IPS-15b (cell line): ENCODE measurements around the gene CACNG8.

Experiments used
- H3K27me3 ChIP-seq: one replicate; pipeline ENCODE4 v1.6.1; 2013; ENCODE audit warnings: low read length; ENCODE audit not compliant: control insufficient read depth, insufficient read depth
- H3K36me3 ChIP-seq: one replicate; pipeline ENCODE4 v1.6.1; 2013; ENCODE audit warnings: low read length; ENCODE audit not compliant: control insufficient read depth, insufficient read depth
- H3K4me1 ChIP-seq: one replicate; pipeline ENCODE4 v1.6.1; 2013; ENCODE audit warnings: mild to moderate bottlenecking, low read length; ENCODE audit not compliant: control insufficient read depth, insufficient read depth
- H3K4me3 ChIP-seq: one replicate; pipeline ENCODE4 v1.5.1; 2013; ENCODE audit warnings: low read depth, low read length
- H3K9ac ChIP-seq: one replicate; pipeline ENCODE4 v1.6.1; 2013; ENCODE audit warnings: low read depth, mild to moderate bottlenecking, low read length
- H3K9me3 ChIP-seq: one replicate; pipeline ENCODE4 v1.6.1; 2013; ENCODE audit warnings: mild to moderate bottlenecking, low read length; ENCODE audit not compliant: control insufficient read depth, insufficient read depth

Gene CACNG8

DNA sequence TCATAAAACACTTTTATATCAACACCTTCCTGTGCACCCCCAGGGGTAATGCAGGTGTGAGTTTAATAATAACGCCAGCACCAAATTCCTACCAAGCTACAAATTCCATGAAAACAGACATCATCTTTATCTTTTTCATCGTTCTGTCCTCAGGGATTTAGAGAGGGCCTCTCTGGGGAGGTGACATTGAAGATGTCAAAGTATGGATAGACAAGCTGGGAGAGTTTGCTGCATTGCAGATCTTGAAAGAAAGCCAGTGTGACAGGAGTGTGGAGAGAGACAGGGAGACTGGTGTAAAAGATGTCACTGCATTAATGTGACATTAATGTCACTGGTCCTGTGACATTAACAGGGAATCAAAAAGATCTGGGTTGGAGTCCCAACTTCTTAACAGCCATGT is 38.8 kb downstream of the CACNG8 start:
- H3K9ac ChIP-seq: no peak overlapping the region
- H3K4me3 ChIP-seq: no peak overlapping the region
- H3K36me3 ChIP-seq: no peaks in the 10 kb centered on the region
- no peaks in the 10 kb centered on the region for H3K9me3 ChIP-seq
- peaks cover 3% of the 10 kb centered on the region for H3K4me1 ChIP-seq
- peaks cover 24% of the 10 kb centered on the region for H3K27me3 ChIP-seq

DNA sequence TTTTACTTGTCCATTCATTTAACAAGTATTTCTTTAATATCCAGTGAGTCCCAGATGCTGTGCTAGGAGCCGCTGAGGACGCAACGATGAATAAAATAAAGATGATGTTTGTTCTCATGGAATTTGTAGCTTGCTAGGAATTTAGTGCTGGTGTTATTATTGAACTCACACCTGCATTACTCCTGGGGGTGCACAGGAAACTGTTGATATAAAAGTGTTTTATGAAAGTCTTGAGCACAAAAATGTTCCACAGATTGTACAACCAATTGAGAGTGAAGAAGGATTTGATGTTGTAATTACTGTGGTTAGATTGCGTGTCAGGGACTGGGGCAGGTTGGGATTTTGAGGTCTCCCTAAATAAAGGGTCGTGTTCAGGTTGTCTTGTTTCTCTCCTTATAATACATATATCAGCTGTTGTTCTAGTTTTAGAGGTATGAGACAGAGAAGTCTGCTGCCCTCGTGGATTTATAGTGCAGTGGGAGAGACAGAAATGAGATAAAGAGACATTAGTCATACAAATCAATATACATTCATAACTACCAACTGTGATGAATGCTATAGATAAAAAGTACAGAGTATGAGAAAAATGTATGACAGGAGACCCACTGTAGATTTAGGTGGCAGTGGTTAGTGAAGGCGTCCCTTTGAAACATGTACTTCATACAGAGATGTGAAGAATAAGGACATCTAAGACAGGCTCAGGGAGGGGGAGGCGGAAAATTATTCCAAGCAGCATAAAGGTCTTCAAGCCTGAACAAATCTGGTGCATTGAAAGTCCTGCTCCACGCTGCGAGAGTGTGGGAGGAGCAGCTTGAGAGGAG is 40.0 kb downstream of the CACNG8 start:
- no peak overlapping the region for H3K4me3 ChIP-seq

DNA sequence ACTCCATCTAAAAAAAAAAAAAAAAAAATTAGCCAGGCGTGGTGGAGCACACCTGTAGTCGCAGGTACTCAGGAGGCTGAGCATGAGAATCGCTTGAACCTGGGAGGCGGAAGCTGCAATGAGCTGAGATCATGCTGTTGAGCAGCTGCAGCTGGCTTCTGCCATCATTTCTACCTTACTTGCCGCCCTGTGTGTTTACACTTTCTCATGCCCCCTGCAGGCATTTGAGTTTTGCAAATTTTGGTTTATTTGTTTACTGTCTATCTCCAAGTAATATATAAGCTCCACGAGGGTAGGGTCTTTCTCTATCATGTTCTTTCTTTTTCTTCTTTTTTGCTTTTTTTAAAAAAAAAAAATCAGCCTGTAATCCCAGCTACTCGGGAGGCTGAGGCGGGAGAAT is 46.7 kb downstream of the CACNG8 start:
- H3K27me3 ChIP-seq: no peaks in the 10 kb centered on the region
- H3K4me3 ChIP-seq: no peak overlapping the region
- no peaks in the 10 kb centered on the region for H3K4me1 ChIP-seq
- no peak overlapping the region for H3K9ac ChIP-seq
- H3K9me3 ChIP-seq: no peaks in the 10 kb centered on the region
- H3K36me3 ChIP-seq: no peaks in the 10 kb centered on the region

More for the DNA sequence above, 40.0 kb downstream of the CACNG8 start:
- Histone ChIP-seq H3K9ac (no peak overlapping the region), H3K4me1 (peaks cover 3% of the 10 kb centered on the region), H3K36me3 (no peaks in the 10 kb centered on the region), H3K9me3 (no peaks in the 10 kb centered on the region), H3K27me3 (peaks cover 22% of the 10 kb centered on the region)

DNA sequence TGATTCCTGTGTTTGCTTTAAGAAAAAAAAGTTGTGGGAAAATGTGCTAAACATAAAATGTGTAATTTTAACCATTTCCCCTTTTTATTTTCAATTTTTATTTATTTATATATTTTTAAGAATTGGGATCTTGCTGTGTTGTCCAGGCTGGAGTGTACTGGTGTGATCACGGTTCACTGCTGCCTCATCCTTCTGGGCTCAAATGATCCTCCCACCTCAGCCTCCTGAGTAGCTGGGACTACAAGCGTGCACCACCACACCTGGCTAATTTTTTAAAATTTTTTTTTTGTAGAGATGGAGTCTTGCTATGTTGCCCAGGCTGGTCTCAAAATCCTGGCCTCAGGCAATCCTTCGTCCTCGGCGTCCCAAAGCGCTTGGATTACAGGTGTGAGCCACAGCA is 47.7 kb downstream of the CACNG8 start:
- H3K9ac ChIP-seq: no peak overlapping the region
- no peaks in the 10 kb centered on the region for H3K4me1 ChIP-seq
- H3K36me3 ChIP-seq: no peaks in the 10 kb centered on the region
- H3K27me3 ChIP-seq: no peaks in the 10 kb centered on the region
- H3K4me3 ChIP-seq: no peak overlapping the region
- H3K9me3 ChIP-seq: no peaks in the 10 kb centered on the region

DNA sequence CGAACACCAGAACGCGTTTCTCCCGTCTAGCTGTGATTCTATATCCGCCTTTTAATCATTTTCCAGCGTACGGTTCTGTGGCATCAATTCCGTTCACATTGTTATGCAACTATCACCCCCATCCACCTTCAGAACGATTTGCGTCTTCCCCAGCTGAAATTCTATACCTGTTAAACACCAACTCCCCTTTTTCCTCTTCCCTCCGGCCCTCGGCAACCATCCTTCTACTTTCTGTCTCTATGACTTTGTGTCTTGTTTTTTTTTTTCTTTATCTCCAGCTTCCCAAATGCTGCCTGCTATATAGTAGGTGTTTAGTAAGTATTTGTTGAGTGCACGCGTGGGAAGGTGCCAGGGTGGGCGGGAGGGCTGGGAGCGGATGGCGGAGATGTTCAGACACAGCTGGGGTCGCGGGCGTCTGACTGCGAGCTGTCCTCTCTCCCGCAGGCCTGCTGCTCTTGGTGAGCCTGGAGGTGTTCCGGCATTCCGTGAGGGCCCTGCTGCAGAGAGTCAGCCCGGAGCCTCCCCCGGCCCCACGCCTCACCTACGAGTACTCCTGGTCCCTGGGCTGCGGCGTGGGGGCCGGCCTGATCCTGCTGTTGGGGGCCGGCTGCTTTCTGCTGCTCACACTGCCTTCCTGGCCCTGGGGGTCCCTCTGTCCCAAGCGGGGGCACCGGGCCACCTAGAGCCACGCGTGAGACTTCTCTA is 48.9 kb downstream of the CACNG8 start:
- Histone ChIP-seq H3K36me3 (no peaks in the 10 kb centered on the region), H3K4me3 (peak overlapping the region; percentile 19), H3K27me3 (no peaks in the 10 kb centered on the region), H3K9me3 (no peaks in the 10 kb centered on the region), H3K9ac (no peak overlapping the region), H3K4me1 (no peaks in the 10 kb centered on the region)

DNA sequence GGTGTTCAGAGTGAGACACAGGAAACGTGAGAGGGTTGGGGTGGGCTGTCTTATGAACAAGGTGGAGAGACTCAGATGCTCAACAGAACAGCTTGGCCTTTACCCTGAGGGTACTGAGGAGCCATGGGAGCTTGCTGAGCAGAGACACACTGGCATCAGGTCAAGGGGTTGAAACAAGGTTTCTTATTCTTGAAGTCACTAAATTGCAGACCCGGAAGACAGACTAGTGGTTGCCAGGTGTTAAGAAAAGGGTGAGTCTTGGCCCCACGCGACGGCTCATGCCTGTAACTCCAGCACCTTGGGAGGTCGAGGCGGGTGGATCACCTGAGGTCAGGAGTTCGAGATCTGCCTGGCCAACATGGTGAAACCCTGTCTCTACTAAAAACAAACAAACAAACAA is 51.1 kb downstream of the CACNG8 start:
- no peaks in the 10 kb centered on the region for H3K4me1 ChIP-seq
- no peaks in the 10 kb centered on the region for H3K9me3 ChIP-seq
- no peaks in the 10 kb centered on the region for H3K36me3 ChIP-seq
- no peaks in the 10 kb centered on the region for H3K27me3 ChIP-seq
- H3K4me3 ChIP-seq: no peak overlapping the region
- no peak overlapping the region for H3K9ac ChIP-seq

GRCh38 chr19:54014920-54015560 is 52.3 kb downstream of the CACNG8 start:
- H3K27me3 ChIP-seq: no peaks in the 10 kb centered on the region
- peaks cover 2% of the 10 kb centered on the region for H3K4me1 ChIP-seq
- H3K9ac ChIP-seq: no peak overlapping the region
- H3K9me3 ChIP-seq: no peaks in the 10 kb centered on the region
- no peaks in the 10 kb centered on the region for H3K36me3 ChIP-seq
- no peak overlapping the region for H3K4me3 ChIP-seq

DNA sequence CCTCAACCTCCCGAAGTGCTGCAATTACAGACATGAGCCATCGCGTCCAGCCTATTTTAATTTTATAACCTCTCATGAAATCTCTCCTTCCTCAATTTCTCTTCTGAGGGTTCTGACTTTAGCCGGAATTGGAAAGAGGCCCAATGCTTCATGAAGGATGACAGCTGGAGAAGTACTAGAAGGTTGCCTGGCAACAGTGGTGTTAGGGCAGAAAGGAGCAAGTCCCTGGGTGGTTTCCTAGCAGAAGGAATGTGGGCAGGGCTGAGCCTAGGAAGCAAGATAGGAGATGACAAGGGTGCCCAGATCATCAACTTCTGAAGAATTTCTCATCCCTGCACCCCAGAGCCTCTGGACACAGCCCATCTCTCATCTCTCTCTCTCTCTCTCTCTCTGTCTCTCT is 54.5 kb downstream of the CACNG8 start:
- Histone ChIP-seq H3K9ac (no peak overlapping the region), H3K4me1 (peaks cover 5% of the 10 kb centered on the region), H3K36me3 (no peaks in the 10 kb centered on the region), H3K4me3 (no peak overlapping the region), H3K9me3 (no peaks in the 10 kb centered on the region), H3K27me3 (no peaks in the 10 kb centered on the region)

GRCh38 chr19:54021363-54021762 is 58.6 kb downstream of the CACNG8 start:
- Histone ChIP-seq H3K4me1 (peaks cover 10% of the 10 kb centered on the region), H3K27me3 (peaks cover 5% of the 10 kb centered on the region)

GRCh38 chr19:54021932-54022331 is 59.2 kb downstream of the CACNG8 start:
- H3K36me3 ChIP-seq: no peaks in the 10 kb centered on the region
- H3K27me3 ChIP-seq: peaks cover 5% of the 10 kb centered on the region
- no peak overlapping the region for H3K4me3 ChIP-seq
- no peaks in the 10 kb centered on the region for H3K9me3 ChIP-seq
- H3K4me1 ChIP-seq: peaks cover 10% of the 10 kb centered on the region
- H3K9ac ChIP-seq: no peak overlapping the region

More at GRCh38 chr19:54021363-54021762, 58.6 kb downstream of the CACNG8 start:
- H3K9me3 ChIP-seq: no peaks in the 10 kb centered on the region
- H3K4me3 ChIP-seq: no peak overlapping the region
- no peaks in the 10 kb centered on the region for H3K36me3 ChIP-seq
- H3K9ac ChIP-seq: no peak overlapping the region

DNA sequence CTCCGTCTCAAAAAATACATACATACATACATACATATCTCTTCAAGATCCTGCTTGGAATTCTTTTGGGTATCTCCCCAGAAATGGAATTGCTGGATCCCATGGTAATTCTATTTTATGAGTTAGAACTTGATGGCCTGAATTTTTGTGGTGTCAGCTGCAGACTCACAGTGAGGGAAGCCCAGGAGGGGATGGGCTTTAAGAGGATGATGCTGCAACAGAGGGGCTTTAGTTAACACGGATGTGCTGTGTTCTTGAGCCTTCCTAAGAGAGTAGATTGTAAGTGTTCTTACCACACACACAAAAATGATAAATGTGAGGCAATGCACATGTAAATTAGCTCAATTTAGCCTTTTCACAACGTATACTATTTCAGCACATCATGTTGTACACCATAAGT is 60.5 kb downstream of the CACNG8 start:
- Histone ChIP-seq H3K27me3 (peaks cover 5% of the 10 kb centered on the region), H3K4me3 (no peak overlapping the region), H3K9me3 (no peaks in the 10 kb centered on the region), H3K4me1 (peaks cover 10% of the 10 kb centered on the region), H3K36me3 (no peaks in the 10 kb centered on the region), H3K9ac (no peak overlapping the region)
